ENCODE results near the gene GLE1. TPM values are rescaled to one million over a fixed set of nuclear protein-coding genes. Genes with fewer than 3 reads are reported as not detected.
A peak's percentile ranks its signal among the peaks of the same experiment; 100 is the strongest.

Gene GLE1
- total and polyA plus RNA-seq, 5 donors from 2014 or later = 16.7 to 34.1 (median 29.6) TPM

- peaks cover 12% of the 10 kb centered on the region for H3K4me1 ChIP-seq (ENCODE audit: control insufficient read depth, insufficient read depth, low read length, poor library complexity, severe bottlenecking)
- peaks cover 11% of the 10 kb centered on the region for H3K36me3 ChIP-seq (ENCODE audit: control insufficient read depth, insufficient read depth, low read length)
- Mint-ChIP-seq H3K36me3 (peaks cover 9% of the 10 kb centered on the region), H3K27ac (no peak overlapping the region), H3K27me3 (no peaks in the 10 kb centered on the region), H3K9me3 (no peaks in the 10 kb centered on the region), H3K4me3 (no peak overlapping the region), H3K4me1 (peaks cover 10 to 29% (median 19%) of the 10 kb centered on the region in 4 donors)
- H3K27ac ChIP-seq (ENCODE audit: insufficient read depth, low read length, poor library complexity, severe bottlenecking) = no peak overlapping the region
- H3K27me3 ChIP-seq (ENCODE audit: control insufficient read depth, insufficient read depth, low read length) = no peaks in the 10 kb centered on the region
- no peaks in the 10 kb centered on the region for H3K9me3 ChIP-seq (ENCODE audit: control insufficient read depth in 2 of 2, low read length in 2 of 2)
- ATAC-seq (ENCODE audit: low read depth in 2 of 2) = no peak
- DNase-seq = no peak
- no peak overlapping the region for H3K4me3 ChIP-seq (ENCODE audit: low read depth, low read length)
Observed at GRCh38 chr9:128546504-128546903, 42.0 kb downstream of the GLE1 start.

DNA sequence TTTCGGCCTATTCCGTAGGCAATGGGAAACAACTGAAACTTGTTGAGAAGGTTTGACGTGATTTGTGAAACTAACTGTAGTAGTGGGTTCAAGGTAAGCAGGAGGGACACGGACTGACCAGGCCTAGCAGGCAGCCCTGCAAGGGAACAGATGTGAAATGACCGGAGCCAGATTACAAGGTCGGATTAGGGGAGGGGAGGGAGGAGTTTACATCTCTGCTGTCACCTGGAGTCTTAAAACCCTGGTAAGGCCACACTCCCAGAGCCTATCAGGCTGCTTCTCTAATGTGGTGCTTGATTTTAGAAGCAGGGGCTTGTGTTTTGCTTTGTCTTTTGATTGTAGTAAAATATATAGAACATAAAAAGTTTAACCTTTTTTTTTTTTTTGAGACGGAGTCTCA, 44.4 kb downstream of the GLE1 start:
- Mint-ChIP-seq H3K27me3 (no peaks in the 10 kb centered on the region), H3K9me3 (no peaks in the 10 kb centered on the region), H3K4me3 (peak overlapping the region in 1 of 4 donors; percentile 83), H3K4me1 (peaks cover 13 to 35% (median 23%) of the 10 kb centered on the region in 4 donors), H3K36me3 (no peaks in the 10 kb centered on the region), H3K27ac (peak overlapping the region in 2 of 3 donors; percentile 42 to 62)
- no peaks in the 10 kb centered on the region for H3K36me3 ChIP-seq (ENCODE audit: control insufficient read depth, insufficient read depth, low read length)
- peaks cover 25% of the 10 kb centered on the region for H3K4me1 ChIP-seq (ENCODE audit: control insufficient read depth, insufficient read depth, low read length, poor library complexity, severe bottlenecking)
- H3K9me3 ChIP-seq (ENCODE audit: control insufficient read depth in 2 of 2, low read length in 2 of 2) = no peaks in the 10 kb centered on the region
- no peak overlapping the region for H3K27ac ChIP-seq (ENCODE audit: insufficient read depth, low read length, poor library complexity, severe bottlenecking)
- ATAC-seq (ENCODE audit: low read depth in 2 of 2) (no peak), DNase-seq (no peak)
- H3K4me3 ChIP-seq (ENCODE audit: low read depth, low read length) = no peak overlapping the region
- no peaks in the 10 kb centered on the region for H3K27me3 ChIP-seq (ENCODE audit: control insufficient read depth, insufficient read depth, low read length)

DNA sequence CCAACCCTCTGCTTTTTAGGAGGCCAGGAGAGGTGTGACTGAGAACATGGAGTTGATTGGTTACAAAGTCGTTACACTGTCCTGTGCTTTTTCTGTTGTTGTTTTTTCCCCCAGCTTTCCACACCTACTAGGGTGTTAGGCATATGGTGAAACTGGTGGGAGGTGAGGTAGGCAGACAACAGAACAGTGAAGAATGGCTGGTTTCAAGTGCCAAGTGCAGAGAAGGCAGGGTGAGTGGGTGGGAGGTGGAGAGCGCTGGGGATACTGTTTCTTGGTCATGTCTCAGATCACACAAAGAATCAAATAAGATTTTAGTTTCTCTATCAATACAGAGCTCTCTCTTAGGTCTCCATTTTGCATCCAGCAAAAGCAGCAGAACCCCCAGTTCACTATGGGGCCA, 45.7 kb downstream of the GLE1 start:
- DNase-seq (peak in 1 of 3 donors; percentile 26), ATAC-seq (ENCODE audit: low read depth in 2 of 2) (no peak)
- Histone ChIP-seq H3K9me3 (ENCODE audit: control insufficient read depth in 2 of 2, low read length in 2 of 2) (no peaks in the 10 kb centered on the region), H3K4me3 (ENCODE audit: low read depth, low read length) (no peak overlapping the region), H3K4me1 (ENCODE audit: control insufficient read depth, insufficient read depth, low read length, poor library complexity, severe bottlenecking) (peaks cover 39% of the 10 kb centered on the region), H3K27me3 (ENCODE audit: control insufficient read depth, insufficient read depth, low read length) (no peaks in the 10 kb centered on the region), H3K27ac (ENCODE audit: insufficient read depth, low read length, poor library complexity, severe bottlenecking) (peak overlapping the region; percentile 92), H3K36me3 (ENCODE audit: control insufficient read depth, insufficient read depth, low read length) (no peaks in the 10 kb centered on the region)
- Mint-ChIP-seq H3K27ac (peak overlapping the region; percentile 97 to 99 (median 98)), H3K27me3 (no peaks in the 10 kb centered on the region), H3K36me3 (no peaks in the 10 kb centered on the region), H3K4me3 (peak overlapping the region in 3 of 4 donors; percentile 66 to 93 (median 91)), H3K9me3 (no peaks in the 10 kb centered on the region), H3K4me1 (peaks cover 13 to 35% (median 23%) of the 10 kb centered on the region in 4 donors)

DNA sequence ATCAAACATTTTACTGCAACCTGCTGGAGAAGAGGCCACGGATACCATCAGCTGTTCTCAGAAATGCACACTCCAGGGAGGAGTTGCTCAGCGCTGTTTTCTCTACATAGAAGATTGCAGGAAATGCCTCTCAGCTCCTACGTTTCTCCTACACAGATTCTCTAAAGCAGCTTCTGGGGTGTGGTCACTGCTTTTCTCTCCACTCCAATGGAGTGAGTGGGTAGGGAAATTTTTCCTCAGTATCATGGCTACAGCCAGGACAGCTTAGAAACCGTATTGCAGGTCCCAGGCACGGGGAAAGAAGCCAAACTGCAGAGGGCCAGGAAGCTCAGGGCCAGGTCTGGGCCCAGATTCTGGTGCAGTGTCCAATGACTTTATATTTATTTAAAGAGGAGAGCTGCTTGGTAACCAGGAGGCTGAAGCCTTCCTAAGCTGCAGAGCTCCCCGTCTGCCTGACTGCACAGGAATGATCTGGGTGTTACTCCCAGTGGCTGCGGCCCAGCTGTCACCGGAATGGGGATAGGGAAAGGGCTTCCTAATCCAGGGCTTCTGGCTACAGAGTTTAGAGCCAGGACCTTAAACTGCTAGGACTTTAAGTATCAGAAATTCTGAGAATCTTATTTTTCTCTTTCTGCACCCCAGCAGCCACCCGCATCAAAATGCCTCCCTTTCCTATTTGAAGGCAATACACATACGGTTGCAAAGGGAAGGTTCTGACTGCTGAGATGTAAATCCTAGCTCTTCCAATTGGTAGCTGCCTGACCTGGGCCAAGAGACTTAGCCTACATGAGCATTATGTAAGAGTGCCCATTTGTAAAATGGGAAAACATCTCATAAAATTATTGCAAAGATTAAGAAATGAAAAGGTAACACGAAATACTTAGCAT, 46.5 kb downstream of the GLE1 start:
- Mint-ChIP-seq H3K4me3 (peak overlapping the region in 3 of 4 donors; percentile 93 to 94 (median 93)), H3K27me3 (no peaks in the 10 kb centered on the region)

GRCh38 chr9:128551657-128552152, 47.2 kb downstream of the GLE1 start:
- no peaks in the 10 kb centered on the region for H3K27me3 ChIP-seq (ENCODE audit: control insufficient read depth, insufficient read depth, low read length)
- peak overlapping the region in 3 of 4 donors; percentile 93 to 94 (median 93) for H3K4me3 Mint-ChIP-seq
- H3K4me1 Mint-ChIP-seq = peaks cover 14 to 43% (median 27%) of the 10 kb centered on the region in 4 donors
- H3K9me3 Mint-ChIP-seq = no peaks in the 10 kb centered on the region
- H3K27ac Mint-ChIP-seq = peak overlapping the region; percentile 95 to 99 (median 98)
- no peaks in the 10 kb centered on the region for H3K36me3 Mint-ChIP-seq
- DNase-seq (peak in 1 of 3 donors; percentile 40), ATAC-seq (ENCODE audit: low read depth in 2 of 2) (no peak)
- H3K36me3 ChIP-seq (ENCODE audit: control insufficient read depth, insufficient read depth, low read length) = peaks cover under 1% of the 10 kb centered on the region
- H3K27me3 Mint-ChIP-seq = no peaks in the 10 kb centered on the region
- H3K9me3 ChIP-seq (ENCODE audit: control insufficient read depth in 2 of 2, low read length in 2 of 2) = no peaks in the 10 kb centered on the region
- peak overlapping the region; percentile 92 for H3K27ac ChIP-seq (ENCODE audit: insufficient read depth, low read length, poor library complexity, severe bottlenecking)
- peaks cover 54% of the 10 kb centered on the region for H3K4me1 ChIP-seq (ENCODE audit: control insufficient read depth, insufficient read depth, low read length, poor library complexity, severe bottlenecking)
- peak overlapping the region; percentile 80 for H3K4me3 ChIP-seq (ENCODE audit: low read depth, low read length)

More for the DNA sequence above, 46.5 kb downstream of the GLE1 start:
- Histone ChIP-seq H3K4me1 (ENCODE audit: control insufficient read depth, insufficient read depth, low read length, poor library complexity, severe bottlenecking) (peaks cover 47% of the 10 kb centered on the region), H3K4me3 (ENCODE audit: low read depth, low read length) (peak overlapping the region; percentile 80), H3K36me3 (ENCODE audit: control insufficient read depth, insufficient read depth, low read length) (no peaks in the 10 kb centered on the region), H3K27me3 (ENCODE audit: control insufficient read depth, insufficient read depth, low read length) (no peaks in the 10 kb centered on the region), H3K27ac (ENCODE audit: insufficient read depth, low read length, poor library complexity, severe bottlenecking) (peak overlapping the region; percentile 92), H3K9me3 (ENCODE audit: control insufficient read depth in 2 of 2, low read length in 2 of 2) (no peaks in the 10 kb centered on the region)
- Mint-ChIP-seq H3K9me3 (no peaks in the 10 kb centered on the region), H3K36me3 (no peaks in the 10 kb centered on the region), H3K4me1 (peaks cover 13 to 36% (median 23%) of the 10 kb centered on the region in 4 donors), H3K27ac (peak overlapping the region; percentile 97 to 99 (median 98))
- peak in 1 of 3 donors; percentile 63 for DNase-seq
- ATAC-seq (ENCODE audit: low read depth in 2 of 2) = no peak

DNA sequence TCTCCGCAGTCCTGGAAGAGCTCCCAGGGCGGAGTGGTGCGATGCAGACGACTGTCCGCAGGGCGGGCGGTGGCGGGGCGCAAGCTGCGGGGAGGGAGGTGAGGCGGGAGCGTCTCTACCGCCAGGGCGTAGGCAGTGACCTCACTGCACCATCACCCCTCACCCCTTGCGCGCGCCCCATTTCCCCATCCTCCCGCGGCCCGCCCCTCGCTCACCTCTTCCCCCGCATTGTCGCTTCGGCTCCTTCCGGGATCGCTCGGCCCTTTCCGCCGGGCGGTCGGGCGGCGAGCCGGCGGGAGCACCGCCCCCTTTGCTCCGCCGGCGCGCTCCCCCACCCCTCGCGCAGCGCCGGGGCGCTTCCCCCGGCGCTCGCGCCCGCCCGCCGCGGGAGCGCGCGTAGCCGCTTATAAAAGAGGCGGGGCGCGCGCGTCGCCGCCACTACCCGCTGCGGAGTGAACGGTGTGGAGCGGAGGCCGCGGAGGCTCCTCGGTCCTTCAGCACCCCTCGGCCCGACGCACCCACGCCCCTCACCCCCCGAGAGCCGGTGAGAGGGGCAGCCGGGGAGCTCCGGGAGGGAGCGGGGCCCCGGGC, 47.7 kb downstream of the GLE1 start, which contains the start of gene SPTAN1:
TSS of gene SPTAN1 (plus strand) at position 435 of the 591 bp plus-strand sequence. CDS start 14,154 bp downstream, outside the sequence.
- Mint-ChIP-seq H3K9me3 (no peaks in the 10 kb centered on the region), H3K36me3 (no peaks in the 10 kb centered on the region), H3K4me1 (peaks cover 20 to 49% (median 29%) of the 10 kb centered on the region in 4 donors), H3K27ac (peak within 1 kb of the TSS; percentile 95 to 99 (median 98)), H3K27me3 (no peaks in the 10 kb centered on the region), H3K4me3 (peak within 1 kb of the TSS in 3 of 4 donors; percentile 93 to 94 (median 93))
- peak within 1 kb of the TSS; percentile 92 for H3K27ac ChIP-seq (ENCODE audit: insufficient read depth, low read length, poor library complexity, severe bottlenecking)
- DNase-seq = peak; percentile 95 to 96 (median 96)
- peaks cover 59% of the 10 kb centered on the region for H3K4me1 ChIP-seq (ENCODE audit: control insufficient read depth, insufficient read depth, low read length, poor library complexity, severe bottlenecking)
- H3K36me3 ChIP-seq (ENCODE audit: control insufficient read depth, insufficient read depth, low read length) = peaks cover 2% of the 10 kb centered on the region
- H3K9me3 ChIP-seq (ENCODE audit: control insufficient read depth in 2 of 2, low read length in 2 of 2) = no peaks in the 10 kb centered on the region
- H3K4me3 ChIP-seq (ENCODE audit: low read depth, low read length) = peak within 1 kb of the TSS; percentile 89
- ATAC-seq (ENCODE audit: low read depth in 2 of 2) = peak; percentile 84 to 85
- H3K27me3 ChIP-seq (ENCODE audit: control insufficient read depth, insufficient read depth, low read length) = no peaks in the 10 kb centered on the region

GRCh38 chr9:128552744-128553440, 48.4 kb downstream of the GLE1 start:
- no peak overlapping the region for H3K27ac Mint-ChIP-seq
- Histone ChIP-seq H3K36me3 (ENCODE audit: control insufficient read depth, insufficient read depth, low read length) (peaks cover 2% of the 10 kb centered on the region), H3K27ac (ENCODE audit: insufficient read depth, low read length, poor library complexity, severe bottlenecking) (peak overlapping the region; percentile 81), H3K4me3 (ENCODE audit: low read depth, low read length) (peak overlapping the region; percentile 89), H3K9me3 (ENCODE audit: control insufficient read depth in 2 of 2, low read length in 2 of 2) (no peaks in the 10 kb centered on the region), H3K27me3 (ENCODE audit: control insufficient read depth, insufficient read depth, low read length) (no peaks in the 10 kb centered on the region), H3K4me1 (ENCODE audit: control insufficient read depth, insufficient read depth, low read length, poor library complexity, severe bottlenecking) (peaks cover 64% of the 10 kb centered on the region)
- H3K9me3 Mint-ChIP-seq = no peaks in the 10 kb centered on the region
- ATAC-seq (ENCODE audit: low read depth in 2 of 2) = peak; percentile 10 to 17
- peaks cover 3% of the 10 kb centered on the region for H3K27me3 Mint-ChIP-seq
- peak in 2 of 3 donors; percentile 53 to 54 for DNase-seq
- peaks cover 22 to 55% (median 31%) of the 10 kb centered on the region in 4 donors for H3K4me1 Mint-ChIP-seq
- H3K4me3 Mint-ChIP-seq = peak overlapping the region in 2 of 4 donors; percentile 38 to 93
- H3K36me3 Mint-ChIP-seq = no peaks in the 10 kb centered on the region
